WTC11 (cell line): ENCODE data around the gene RIBC1. TPM values are rescaled to one million over a fixed set of nuclear protein-coding genes. Genes with fewer than 3 reads are reported as not detected.
A peak's percentile ranks its signal among the peaks of the same experiment; 100 is the strongest.

Source experiments
- ATAC-seq: fragments of 200-7000 bp; cut with Tn5 transposase; 2 replicates; pipeline ENCODE4 v1.10.0; 2021; ENCODE audit warnings: mild to moderate bottlenecking, moderate library complexity
- CTCF ChIA-PET: fragments of 300-600 bp; sonication (Branson Sonifier 250); formaldehyde crosslinking; loops from one replicate; lab custom pipeline; 2021; ENCODE audit warnings: antibody characterized with exemption; lab: Charles Lee
- POLR2A ChIA-PET: fragments of 350-600 bp; sonication (Branson Sonifier 250); formaldehyde crosslinking; loops from one replicate; lab custom pipeline; 2021; ENCODE audit warnings: antibody characterized with exemption; lab: Charles Lee
- DNase-seq: peaks from one replicate; pipeline ENCODE4 v3.0.0; 2021; ENCODE audit warnings: low spot score
- H3K27ac Mint-ChIP-seq: 2 replicates; pipeline ENCODE4 v1.8.0; 2021; ENCODE audit warnings: mixed read lengths
- H3K27me3 Mint-ChIP-seq: 2 replicates; pipeline ENCODE4 v1.8.0; 2021; ENCODE audit warnings: low read depth, mild to moderate bottlenecking, moderate library complexity, mixed read lengths
- H3K36me3 Mint-ChIP-seq: 2 replicates; pipeline ENCODE4 v1.8.0; 2021; ENCODE audit warnings: mixed read lengths
- H3K4me1 Mint-ChIP-seq: 2 replicates; pipeline ENCODE4 v1.8.0; 2022; ENCODE audit warnings: mixed read lengths
- H3K4me3 Mint-ChIP-seq: 2 replicates; pipeline ENCODE4 v1.8.0; 2021; ENCODE audit warnings: mild to moderate bottlenecking, moderate library complexity, mixed read lengths
- H3K9me3 Mint-ChIP-seq: 2 replicates; pipeline ENCODE4 v1.8.0; 2021; ENCODE audit warnings: mixed read lengths
- ARID4B ChIP-seq: sonication (generic); formaldehyde crosslinking; IDR thresholded peaks from 2 replicates; pipeline ENCODE4 v1.8.0; 2023; ENCODE audit warnings: missing genetic modification reagents, mild to moderate bottlenecking, borderline replicate concordance
- ATF1 ChIP-seq: sonication (generic); formaldehyde crosslinking; IDR thresholded peaks from 2 replicates; pipeline ENCODE4 v1.8.1; 2023; ENCODE audit warnings: mild to moderate bottlenecking, moderate library complexity, missing genetic modification reagents
- CBFB ChIP-seq: sonication (generic); formaldehyde crosslinking; IDR thresholded peaks from 2 replicates; pipeline ENCODE4 v1.8.1; 2022; ENCODE audit warnings: mild to moderate bottlenecking, low read depth, missing genetic modification reagents
- CREB1 ChIP-seq: sonication (generic); formaldehyde crosslinking; IDR thresholded peaks from 2 replicates; pipeline ENCODE4 v1.8.0; 2023; ENCODE audit warnings: mild to moderate bottlenecking, missing genetic modification reagents
- ETV6 ChIP-seq: sonication (generic); formaldehyde crosslinking; IDR thresholded peaks from 2 replicates; pipeline ENCODE4 v1.8.1; 2022; ENCODE audit warnings: mild to moderate bottlenecking, missing genetic modification reagents
- FOXP1 ChIP-seq: sonication (generic); formaldehyde crosslinking; IDR thresholded peaks from 2 replicates; pipeline ENCODE4 v1.8.0; 2022; ENCODE audit warnings: missing genetic modification reagents, mild to moderate bottlenecking, moderate library complexity, borderline replicate concordance
- HMGA2 ChIP-seq: fragments of 250-450 bp; sonication (Bioruptor Pico); IDR thresholded peaks from 2 replicates; pipeline ENCODE4 v1.4.0; 2021; ENCODE audit warnings: mild to moderate bottlenecking, moderate library complexity
- IRF2 ChIP-seq: sonication (generic); formaldehyde crosslinking; IDR thresholded peaks from 2 replicates; pipeline ENCODE4 v1.8.0; 2022; ENCODE audit warnings: low read depth, missing genetic modification reagents, borderline replicate concordance
- KAT7 ChIP-seq: sonication (generic); formaldehyde crosslinking; IDR thresholded peaks from 2 replicates; pipeline ENCODE4 v1.8.1; 2023; ENCODE audit warnings: missing genetic modification reagents, mild to moderate bottlenecking, borderline replicate concordance
- NFE2L1 ChIP-seq: sonication (generic); formaldehyde crosslinking; IDR thresholded peaks from 2 replicates; pipeline ENCODE4 v1.8.1; 2023; ENCODE audit warnings: missing genetic modification reagents
- NR1H2 ChIP-seq: sonication (generic); formaldehyde crosslinking; IDR thresholded peaks from 2 replicates; pipeline ENCODE4 v1.9.0; 2021; ENCODE audit warnings: mild to moderate bottlenecking, moderate library complexity, missing genetic modification reagents
- NR3C1 ChIP-seq: sonication (generic); formaldehyde crosslinking; conservative IDR thresholded peaks from 2 replicates; pipeline ENCODE4 v1.8.1; 2023; ENCODE audit warnings: low read depth, mild to moderate bottlenecking, missing genetic modification reagents
- SMAD3 ChIP-seq: sonication (generic); formaldehyde crosslinking; IDR thresholded peaks from 2 replicates; pipeline ENCODE4 v1.8.0; 2022; ENCODE audit warnings: missing genetic modification reagents, mild to moderate bottlenecking, borderline replicate concordance
- SP1 ChIP-seq: sonication (generic); formaldehyde crosslinking; conservative IDR thresholded peaks from 2 replicates; pipeline ENCODE4 v1.8.1; 2022; ENCODE audit warnings: missing genetic modification reagents
- USF1 ChIP-seq: sonication (generic); formaldehyde crosslinking; IDR thresholded peaks from 2 replicates; pipeline ENCODE4 v1.8.0; 2022; ENCODE audit warnings: mild to moderate bottlenecking, missing genetic modification reagents
- ZBTB43 ChIP-seq: sonication (generic); formaldehyde crosslinking; IDR thresholded peaks from 2 replicates; pipeline ENCODE4 v1.8.1; 2023; ENCODE audit warnings: mild to moderate bottlenecking, missing genetic modification reagents
- ZNF232 ChIP-seq: sonication (generic); formaldehyde crosslinking; IDR thresholded peaks from 2 replicates; pipeline ENCODE4 v1.8.0; 2022; ENCODE audit warnings: mild to moderate bottlenecking, missing genetic modification reagents
- ZNF317 ChIP-seq: sonication (generic); formaldehyde crosslinking; IDR thresholded peaks from 2 replicates; pipeline ENCODE4 v1.8.1; 2023; ENCODE audit warnings: low read depth, mild to moderate bottlenecking, moderate library complexity, missing genetic modification reagents, borderline replicate concordance
- ZNF396 ChIP-seq: fragments of 250-450 bp; sonication (Bioruptor Pico); IDR thresholded peaks from 2 replicates; pipeline ENCODE4 v1.8.0; 2021; ENCODE audit warnings: mild to moderate bottlenecking, moderate library complexity, borderline replicate concordance
- total RNA-seq: library from RNA; stranded (reverse); gene quantifications from 3 replicates; pipeline ENCODE4 v1.2.3, GENCODE V29; 2021
- TF ChIP-seq, protein P1 (sequence below): sonication (generic); formaldehyde crosslinking; IDR thresholded peaks from 2 replicates; pipeline ENCODE4 v1.8.0; 2023; ENCODE audit warnings: missing genetic modification reagents
- TF ChIP-seq, protein P2 (sequence below): sonication (generic); formaldehyde crosslinking; IDR thresholded peaks from 2 replicates; pipeline ENCODE4 v1.8.1; 2022; ENCODE audit warnings: low read depth, missing genetic modification reagents, borderline replicate concordance
- TF ChIP-seq, protein P3 (sequence below): sonication (generic); formaldehyde crosslinking; IDR thresholded peaks from 2 replicates; pipeline ENCODE4 v1.8.1; 2022; ENCODE audit warnings: mild to moderate bottlenecking, moderate library complexity, missing genetic modification reagents
- TF ChIP-seq, protein P4 (sequence below): sonication (generic); formaldehyde crosslinking; IDR thresholded peaks from 2 replicates; pipeline ENCODE4 v1.8.0; 2022; ENCODE audit warnings: mild to moderate bottlenecking, missing genetic modification reagents
- TF ChIP-seq, protein P5 (sequence below): sonication (generic); formaldehyde crosslinking; IDR thresholded peaks from 2 replicates; pipeline ENCODE4 v1.8.1; 2023; ENCODE audit warnings: mild to moderate bottlenecking, missing genetic modification reagents, moderate library complexity

The RIBC1 gene
- total RNA-seq, 1 experiment from 2014 or later: 1.1 TPM

DNA sequence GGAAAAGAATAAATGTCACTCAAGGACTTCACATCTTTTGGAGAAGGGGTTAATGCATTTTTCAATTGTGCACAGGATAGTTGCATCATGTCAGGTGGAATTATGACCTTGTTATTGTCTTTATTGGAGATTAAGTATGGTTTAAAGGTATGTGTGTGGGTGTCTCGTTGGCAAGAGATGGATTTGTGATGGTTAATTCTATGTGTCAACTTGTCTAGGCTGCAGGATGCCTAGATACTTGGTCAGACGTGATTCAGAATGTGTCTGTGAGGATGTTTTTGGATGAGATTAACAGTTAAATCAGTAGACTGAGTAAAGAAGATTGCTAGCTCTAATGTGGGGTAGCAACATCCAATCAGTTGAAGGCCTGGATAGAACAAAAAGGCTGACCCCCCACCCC, 53.7 kb downstream of the RIBC1 start:
- ATAC-seq: no peak
- CTCF ChIA-PET: no interaction called here
- TF ChIP-seq, protein P1, sequence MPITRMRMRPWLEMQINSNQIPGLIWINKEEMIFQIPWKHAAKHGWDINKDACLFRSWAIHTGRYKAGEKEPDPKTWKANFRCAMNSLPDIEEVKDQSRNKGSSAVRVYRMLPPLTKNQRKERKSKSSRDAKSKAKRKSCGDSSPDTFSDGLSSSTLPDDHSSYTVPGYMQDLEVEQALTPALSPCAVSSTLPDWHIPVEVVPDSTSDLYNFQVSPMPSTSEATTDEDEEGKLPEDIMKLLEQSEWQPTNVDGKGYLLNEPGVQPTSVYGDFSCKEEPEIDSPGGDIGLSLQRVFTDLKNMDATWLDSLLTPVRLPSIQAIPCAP (CRISPR knock-in tag): no peak
- TF ChIP-seq ZNF232 (CRISPR knock-in tag) (no peak), ATF1 (no peak), CBFB (CRISPR knock-in tag) (no peak), FOXP1 (CRISPR knock-in tag) (no peak), ETV6 (CRISPR knock-in tag) (no peak), ZBTB43 (no peak), ZNF396 (no peak), NR1H2 (CRISPR knock-in tag) (no peak), NFE2L1 (no peak), SMAD3 (CRISPR knock-in tag) (no peak), IRF2 (CRISPR knock-in tag) (no peak), HMGA2 (CRISPR knock-in tag) (no peak), CREB1 (CRISPR knock-in tag) (no peak), NR3C1 (CRISPR knock-in tag) (no peak)
- TF ChIP-seq, protein P2, sequence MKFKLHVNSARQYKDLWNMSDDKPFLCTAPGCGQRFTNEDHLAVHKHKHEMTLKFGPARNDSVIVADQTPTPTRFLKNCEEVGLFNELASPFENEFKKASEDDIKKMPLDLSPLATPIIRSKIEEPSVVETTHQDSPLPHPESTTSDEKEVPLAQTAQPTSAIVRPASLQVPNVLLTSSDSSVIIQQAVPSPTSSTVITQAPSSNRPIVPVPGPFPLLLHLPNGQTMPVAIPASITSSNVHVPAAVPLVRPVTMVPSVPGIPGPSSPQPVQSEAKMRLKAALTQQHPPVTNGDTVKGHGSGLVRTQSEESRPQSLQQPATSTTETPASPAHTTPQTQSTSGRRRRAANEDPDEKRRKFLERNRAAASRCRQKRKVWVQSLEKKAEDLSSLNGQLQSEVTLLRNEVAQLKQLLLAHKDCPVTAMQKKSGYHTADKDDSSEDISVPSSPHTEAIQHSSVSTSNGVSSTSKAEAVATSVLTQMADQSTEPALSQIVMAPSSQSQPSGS (CRISPR knock-in tag): no peak
- TF ChIP-seq, protein P3, sequence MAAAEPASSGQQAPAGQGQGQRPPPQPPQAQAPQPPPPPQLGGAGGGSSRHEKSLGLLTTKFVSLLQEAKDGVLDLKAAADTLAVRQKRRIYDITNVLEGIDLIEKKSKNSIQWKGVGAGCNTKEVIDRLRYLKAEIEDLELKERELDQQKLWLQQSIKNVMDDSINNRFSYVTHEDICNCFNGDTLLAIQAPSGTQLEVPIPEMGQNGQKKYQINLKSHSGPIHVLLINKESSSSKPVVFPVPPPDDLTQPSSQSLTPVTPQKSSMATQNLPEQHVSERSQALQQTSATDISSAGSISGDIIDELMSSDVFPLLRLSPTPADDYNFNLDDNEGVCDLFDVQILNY (CRISPR knock-in tag): no peak
- TF ChIP-seq, protein P4, sequence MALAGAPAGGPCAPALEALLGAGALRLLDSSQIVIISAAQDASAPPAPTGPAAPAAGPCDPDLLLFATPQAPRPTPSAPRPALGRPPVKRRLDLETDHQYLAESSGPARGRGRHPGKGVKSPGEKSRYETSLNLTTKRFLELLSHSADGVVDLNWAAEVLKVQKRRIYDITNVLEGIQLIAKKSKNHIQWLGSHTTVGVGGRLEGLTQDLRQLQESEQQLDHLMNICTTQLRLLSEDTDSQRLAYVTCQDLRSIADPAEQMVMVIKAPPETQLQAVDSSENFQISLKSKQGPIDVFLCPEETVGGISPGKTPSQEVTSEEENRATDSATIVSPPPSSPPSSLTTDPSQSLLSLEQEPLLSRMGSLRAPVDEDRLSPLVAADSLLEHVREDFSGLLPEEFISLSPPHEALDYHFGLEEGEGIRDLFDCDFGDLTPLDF: no peak
- TF ChIP-seq, protein P5, sequence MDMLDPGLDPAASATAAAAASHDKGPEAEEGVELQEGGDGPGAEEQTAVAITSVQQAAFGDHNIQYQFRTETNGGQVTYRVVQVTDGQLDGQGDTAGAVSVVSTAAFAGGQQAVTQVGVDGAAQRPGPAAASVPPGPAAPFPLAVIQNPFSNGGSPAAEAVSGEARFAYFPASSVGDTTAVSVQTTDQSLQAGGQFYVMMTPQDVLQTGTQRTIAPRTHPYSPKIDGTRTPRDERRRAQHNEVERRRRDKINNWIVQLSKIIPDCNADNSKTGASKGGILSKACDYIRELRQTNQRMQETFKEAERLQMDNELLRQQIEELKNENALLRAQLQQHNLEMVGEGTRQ (CRISPR knock-in tag): no peak
- TF ChIP-seq, all 79 proteins: peak for 0
- peaks cover 5% of the 10 kb centered on the region; the same call in 1 of the 2 replicates for H3K4me1 Mint-ChIP-seq
- POLR2A ChIA-PET: no interaction called here
- H3K27ac Mint-ChIP-seq: no peak overlapping the region
- DNase-seq: no peak
- H3K4me3 Mint-ChIP-seq: no peak overlapping the region
- peaks cover 16% of the 10 kb centered on the region for H3K27me3 Mint-ChIP-seq
- H3K36me3 Mint-ChIP-seq: no peaks in the 10 kb centered on the region
- peaks cover 7% of the 10 kb centered on the region; the same call in 1 of the 2 replicates for H3K9me3 Mint-ChIP-seq

- ATAC-seq (peak; percentile 86), DNase-seq (no peak)
- H3K4me1 Mint-ChIP-seq: peaks cover 5% of the 10 kb centered on the region; the same call in 1 of the 2 replicates
- H3K36me3 Mint-ChIP-seq: no peaks in the 10 kb centered on the region
- no peak overlapping the region for H3K4me3 Mint-ChIP-seq
- ChIA-PET CTCF (interaction anchor here (0.6 to 4.1 kb wide), 5 partner anchors 11 to 195 kb away, joined by 3 to 42 read pairs (median 5); no protein-coding TSS in a partner anchor), POLR2A (interaction anchor here (0.5 kb wide), 1 partner anchor 160 kb away, joined by 3 read pairs; no protein-coding TSS in a partner anchor)
- no peak overlapping the region for H3K27ac Mint-ChIP-seq
- H3K9me3 Mint-ChIP-seq: peaks cover 7% of the 10 kb centered on the region; the same call in 1 of the 2 replicates
- no peaks in the 10 kb centered on the region for H3K27me3 Mint-ChIP-seq
- TF ChIP-seq KAT7 (CRISPR knock-in tag): no peak
- no peak for TF ChIP-seq ZNF396
- TF ChIP-seq SP1 (CRISPR knock-in tag): no peak
- no peak for TF ChIP-seq ARID4B (CRISPR knock-in tag)
- TF ChIP-seq USF1 (CRISPR knock-in tag): no peak
- TF ChIP-seq ZNF317 (CRISPR knock-in tag): no peak
Measured at GRCh38 chrX:53479301-53479700, 56.6 kb downstream of the RIBC1 start.
